Esophagus squamous epithelium (tissue), 5 donors: ENCODE data around the gene MGMT. TPM values are rescaled to one million over a fixed set of nuclear protein-coding genes. Genes with fewer than 3 reads are reported as not detected.

Experiments
- DNase-seq: peaks from one replicate; lab custom pipeline; 2025; lab: John Stamatoyannopoulos, UW
- H3K27ac ChIP-seq, 4 donors: fragments of 200-600 bp; sonication (generic); one replicate each; pipeline ENCODE4 v1.5.1; 2016 to 2019; ENCODE audit warnings: mild to moderate bottlenecking in 1 of 4
- H3K27me3 ChIP-seq, 4 donors: fragments of 200-600 bp; sonication (generic); 1 replicate in 3 of 4; 2 replicates in 1 of 4; pipeline versions ENCODE4 v1.5.1 to v1.6.0; 2017 to 2021; ENCODE audit warnings: antibody characterized with exemption in 1 of 4
- H3K36me3 ChIP-seq, 3 donors: fragments of 200-600 bp; sonication (generic); one replicate each; pipeline ENCODE4 v1.5.1; 2016 to 2019
- H3K4me1 ChIP-seq, 3 donors: fragments of 200-600 bp; sonication (generic); one replicate each; pipeline ENCODE4 v1.5.1; 2017 to 2019
- H3K4me3 ChIP-seq, 4 donors: fragments of 200-600 bp; sonication (generic); 1 replicate in 3 of 4; 2 replicates in 1 of 4; pipeline ENCODE4 v1.5.1; 2016 to 2019; ENCODE audit warnings: mild to moderate bottlenecking in 2 of 4, moderate library complexity in 1 of 4
- H3K9me3 ChIP-seq, 3 donors: fragments of 200-600 bp; sonication (generic); one replicate each; pipeline ENCODE4 v1.5.1; 2016 to 2019
- CTCF ChIP-seq, 6 experiments: fragments of 450-650 bp in 4 of 6; fragments of 200-600 bp in 2 of 6; sonication (generic) in 2 of 6; IDR thresholded peaks; one replicate each; pipeline ENCODE4 v1.5.1; 2016 to 2019; ENCODE audit warnings: antibody characterized with exemption in 6 of 6, mild to moderate bottlenecking in 4 of 6, moderate library complexity in 4 of 6
- POLR2A ChIP-seq, 4 donors: fragments of 450-650 bp; IDR thresholded peaks; one replicate each; pipeline ENCODE4 v1.6.1; 2017; ENCODE audit warnings: antibody characterized with exemption in 4 of 4, mild to moderate bottlenecking in 4 of 4, moderate library complexity in 3 of 4
- WGBS, 2 donors: methylation state at CpG; one replicate each; pipeline ENCODE4 v1.1.5; 2018; 5-methylcytosine and 5-hydroxymethylcytosine counted together
- intact Hi-C: fragments of 100-400 bp; cut with DNase I; formaldehyde crosslinking; loops from one replicate; pipeline ENCODE4 v1.15.0; 2022
- total RNA-seq, 4 donors: library from RNA; depleted of rRNA; stranded (reverse); fragments of >200 nt; gene quantifications; one replicate each; pipeline ENCODE4 v1.1.0, GENCODE V29; 2016
- donor health status: DM: yes; HTN: yes; CAD: no.

MGMT gene
- total RNA-seq, 4 donors from 2014 or later: 15.6 to 28.8 (median 18.4) TPM

GRCh38 chr10:129743738-129744133 is 276.7 kb downstream of the MGMT start:
- H3K27ac ChIP-seq: no peak overlapping the region
- TF ChIP-seq CTCF (IDR thresholded peaks at IDR 0.05): no peak
- TF ChIP-seq POLR2A (IDR thresholded peaks at IDR 0.05): no peak
- peaks cover 0 to 6% (median 0%) of the 10 kb centered on the region in 3 donors for H3K36me3 ChIP-seq
- 92 to 97% methylated on average over 4 to 6 of the region's 7 CpGs for WGBS, 2 donors
- H3K27me3 ChIP-seq: no peaks in the 10 kb centered on the region
- peaks cover 0 to 27% (median 13%) of the 10 kb centered on the region in 3 donors for H3K9me3 ChIP-seq
- intact Hi-C loops: no loop called here
- no peaks in the 10 kb centered on the region for H3K4me1 ChIP-seq
- no peak for DNase-seq
- H3K4me3 ChIP-seq: no peak overlapping the region

GRCh38 chr10:129744134-129745111 is 277.4 kb downstream of the MGMT start:
- 87 to 96% methylated on average over 3 to 8 of the region's 22 CpGs for WGBS, 2 donors
- TF ChIP-seq CTCF (IDR thresholded peaks at IDR 0.05): no peak
- no peak for TF ChIP-seq POLR2A (IDR thresholded peaks at IDR 0.05)
- intact Hi-C loops: no loop called here
- Histone ChIP-seq H3K4me1 (no peaks in the 10 kb centered on the region), H3K9me3 (peaks cover 0 to 34% (median 19%) of the 10 kb centered on the region in 3 donors), H3K27ac (no peak overlapping the region), H3K27me3 (no peaks in the 10 kb centered on the region), H3K4me3 (no peak overlapping the region), H3K36me3 (peaks cover 0 to 6% (median 0%) of the 10 kb centered on the region in 3 donors)
- DNase-seq: no peak

GRCh38 chr10:129745186-129745750 is 278.2 kb downstream of the MGMT start:
- Histone ChIP-seq H3K27ac (no peak overlapping the region), H3K9me3 (peaks cover 0 to 33% (median 22%) of the 10 kb centered on the region in 3 donors), H3K27me3 (no peaks in the 10 kb centered on the region), H3K4me3 (no peak overlapping the region), H3K4me1 (no peaks in the 10 kb centered on the region), H3K36me3 (peaks cover 0 to 6% (median 0%) of the 10 kb centered on the region in 3 donors)
- DNase-seq: no peak
- intact Hi-C loops: no loop called here
- TF ChIP-seq POLR2A (IDR thresholded peaks at IDR 0.05): no peak
- no peak for TF ChIP-seq CTCF (IDR thresholded peaks at IDR 0.05)
- 93% methylated on average over 12 to 13 of the region's 13 CpGs for WGBS, 2 donors

- 80 to 89% methylated on average over 8 to 9 of the region's 11 CpGs for WGBS, 2 donors
- Histone ChIP-seq H3K9me3 (peaks cover 0 to 19% (median 11%) of the 10 kb centered on the region in 3 donors), H3K27ac (no peak overlapping the region), H3K4me1 (peaks cover 0 to 5% (median 4%) of the 10 kb centered on the region in 3 donors), H3K36me3 (peaks cover 0 to 5% (median 0%) of the 10 kb centered on the region in 3 donors), H3K4me3 (no peak overlapping the region), H3K27me3 (no peaks in the 10 kb centered on the region)
- TF ChIP-seq CTCF (IDR thresholded peaks at IDR 0.05) (no peak), POLR2A (IDR thresholded peaks at IDR 0.05) (no peak)
- intact Hi-C loops: no loop called here
- DNase-seq: no peak
These were observed 287.4 kb downstream of the MGMT start for GRCh38 chr10:129754211-129755050.
